Activated CD4-positive, alpha-beta T cell treated with anti-CD3 and anti-CD28 coated beads for 48 hours (primary cell): Measurements from ENCODE around the gene UBL4B.

ENCODE experiments used
- DNase-seq: peaks from one replicate; pipeline ENCODE4 v3.0.0-alpha.2; 2020

UBL4B gene

GRCh38 chr1:110118636-110119396 lies 6.6 kb downstream of the UBL4B start:
- DNase-seq = peak; percentile 65

DNA sequence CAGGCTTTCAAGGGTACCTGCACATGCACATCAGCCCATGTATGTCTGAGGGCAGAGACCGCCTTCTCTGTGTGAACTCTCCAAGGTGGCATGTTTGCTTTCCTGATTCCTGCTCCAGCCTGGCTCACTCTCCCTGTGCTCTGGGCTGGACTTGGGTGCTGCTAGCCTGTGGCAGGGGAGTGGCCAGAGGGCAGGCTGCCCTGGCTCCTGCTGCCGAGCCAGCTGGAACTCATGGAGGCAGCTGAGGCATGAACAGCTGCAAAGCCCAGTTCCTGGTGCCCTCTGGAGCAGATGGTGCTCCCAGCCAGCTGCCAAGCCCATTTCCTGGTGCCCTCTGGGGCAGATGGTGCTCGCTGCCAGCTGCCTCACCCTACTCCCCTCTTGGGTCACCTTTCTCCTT lies 7.6 kb downstream of the UBL4B start:
- no peak for DNase-seq

GRCh38 chr1:110120960-110121561 lies 8.8 kb downstream of the UBL4B start:
- DNase-seq = no peak

DNA sequence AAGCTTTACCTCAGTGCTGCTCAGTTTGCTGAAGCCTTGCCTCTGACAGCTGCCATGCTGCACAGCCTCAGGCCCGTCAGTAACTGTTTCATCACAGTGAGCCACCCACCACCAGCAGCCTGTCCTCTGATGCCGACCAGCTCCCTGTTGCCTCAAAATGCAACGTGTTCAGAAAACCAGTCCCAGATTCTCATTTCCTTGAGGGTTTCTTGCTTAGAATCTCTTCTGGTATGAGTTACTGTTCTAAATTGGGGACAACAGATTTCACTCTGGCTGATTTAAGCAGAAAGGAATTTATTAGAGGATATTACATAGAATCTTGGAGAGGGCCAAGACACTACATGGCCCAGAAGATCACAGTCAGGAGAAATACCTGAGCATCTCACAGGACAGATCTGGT lies 11.0 kb downstream of the UBL4B start:
- no peak for DNase-seq

- no peak for DNase-seq
Observed at GRCh38 chr1:110125810-110126209, 13.6 kb downstream of the UBL4B start.

GRCh38 chr1:110130113-110130591 lies 17.9 kb downstream of the UBL4B start:
- peak; percentile 16 for DNase-seq

GRCh38 chr1:110130989-110131388 lies 18.7 kb downstream of the UBL4B start:
- DNase-seq = no peak

GRCh38 chr1:110132682-110133081 lies 20.4 kb downstream of the UBL4B start:
- DNase-seq = no peak

DNA sequence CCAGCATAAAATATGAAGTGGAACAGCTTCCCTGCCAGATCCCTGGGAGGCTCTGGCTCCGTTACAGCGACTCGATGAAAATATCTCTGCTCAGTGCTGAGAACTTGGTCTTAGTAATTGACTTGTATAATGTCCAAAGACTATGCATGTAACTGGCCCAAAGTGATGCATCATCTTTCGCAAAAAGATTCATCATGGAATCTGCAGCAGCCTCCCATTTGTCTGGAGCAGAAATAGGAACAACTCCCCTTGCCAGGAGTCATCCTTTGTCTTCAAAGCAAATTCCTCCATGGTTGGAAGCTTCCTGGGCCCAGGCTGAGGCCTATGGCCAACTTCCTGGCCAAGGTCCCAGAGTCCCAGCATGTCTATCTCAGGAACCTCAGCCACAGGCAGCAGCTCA lies 21.2 kb downstream of the UBL4B start:
- DNase-seq = no peak

- DNase-seq = no peak
Observed at GRCh38 chr1:110134050-110134595, 21.9 kb downstream of the UBL4B start.

DNA sequence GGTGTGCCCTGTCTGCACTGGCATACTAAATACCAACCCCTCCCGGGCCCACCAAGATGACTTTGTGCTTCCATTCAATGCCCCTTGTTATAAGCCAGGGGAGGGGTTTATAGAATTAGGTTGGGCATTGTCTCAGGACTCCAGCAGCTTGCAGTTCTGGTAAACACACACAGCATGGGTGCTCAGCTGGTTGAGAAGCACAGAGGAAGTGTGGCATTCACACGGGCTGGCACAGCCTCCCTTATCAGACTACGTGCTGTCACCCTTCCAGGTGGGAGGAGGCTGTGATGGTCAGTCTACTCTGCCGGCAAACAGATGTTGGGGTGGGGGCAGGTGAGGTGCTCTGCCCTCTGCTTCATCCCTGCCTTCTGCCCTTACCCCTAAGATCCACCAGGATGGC lies 23.0 kb downstream of the UBL4B start:
- no peak for DNase-seq

GRCh38 chr1:110135666-110136065 lies 23.4 kb downstream of the UBL4B start:
- DNase-seq = no peak

- DNase-seq = peak; percentile 43
Observed at GRCh38 chr1:110136911-110137310, 24.7 kb downstream of the UBL4B start.

- DNase-seq = no peak
Observed at GRCh38 chr1:110138956-110139355, 26.7 kb downstream of the UBL4B start.

- DNase-seq = no peak
Observed at GRCh38 chr1:110144366-110144765, 32.1 kb downstream of the UBL4B start.

DNA sequence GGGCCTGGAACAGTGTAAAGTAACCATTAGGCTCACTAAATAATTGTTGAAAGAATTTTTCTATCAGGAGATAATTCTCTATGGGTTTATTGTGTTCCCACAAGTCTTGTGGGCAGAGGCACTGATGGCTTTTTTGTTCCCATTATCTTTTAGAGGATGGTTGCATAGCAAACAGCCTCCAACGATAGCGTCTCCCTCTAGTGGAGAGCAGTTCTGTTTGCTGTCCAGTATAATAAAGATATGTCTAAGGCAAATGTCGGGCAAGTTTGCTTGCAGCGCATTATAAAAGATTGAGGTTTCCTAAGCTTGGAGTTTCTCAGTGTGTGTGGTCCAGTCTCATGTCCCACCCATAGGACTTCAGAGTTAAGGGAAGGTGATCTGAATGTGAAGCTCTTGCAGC lies 36.7 kb downstream of the UBL4B start:
- DNase-seq = no peak

- peak; percentile 78 for DNase-seq
Observed at GRCh38 chr1:110150330-110151174, 38.3 kb downstream of the UBL4B start, which contains the start of gene SLC6A17. SLC6A17 (plus strand) TSS chr1:110150494; CDS start chr1:110166930, 16,436 bp downstream.

DNA sequence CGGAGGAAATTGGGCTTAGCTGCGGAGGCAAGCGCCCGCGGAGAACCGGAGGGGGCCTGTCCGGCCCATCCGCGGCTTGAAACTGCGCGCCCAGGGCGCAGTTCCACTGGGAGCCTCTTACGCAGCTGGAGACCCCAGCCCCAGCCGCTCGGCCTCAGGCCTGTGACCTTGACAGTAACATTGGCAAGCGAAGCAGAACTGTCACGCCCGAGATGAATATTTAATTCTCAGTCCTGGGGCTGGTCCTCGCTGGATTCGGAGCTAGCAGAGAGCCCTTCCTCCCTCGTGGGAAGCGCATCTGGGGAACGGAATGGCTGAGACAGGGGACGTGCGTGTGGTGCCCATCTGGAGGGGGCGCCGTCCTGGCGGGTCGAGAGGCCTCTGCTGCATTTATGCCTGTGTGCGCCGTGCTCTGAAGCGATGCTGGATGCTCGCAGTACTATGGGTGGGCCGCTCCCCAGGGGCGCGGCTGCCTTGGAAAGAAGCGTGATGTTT lies 39.0 kb downstream of the UBL4B start:
- DNase-seq = no peak

- no peak for DNase-seq
Observed at GRCh38 chr1:110152133-110152785, 40.0 kb downstream of the UBL4B start.

- no peak for DNase-seq
Observed at GRCh38 chr1:110153407-110153950, 41.2 kb downstream of the UBL4B start.

GRCh38 chr1:110155878-110156522 lies 43.8 kb downstream of the UBL4B start:
- DNase-seq = peak; percentile 60

DNA sequence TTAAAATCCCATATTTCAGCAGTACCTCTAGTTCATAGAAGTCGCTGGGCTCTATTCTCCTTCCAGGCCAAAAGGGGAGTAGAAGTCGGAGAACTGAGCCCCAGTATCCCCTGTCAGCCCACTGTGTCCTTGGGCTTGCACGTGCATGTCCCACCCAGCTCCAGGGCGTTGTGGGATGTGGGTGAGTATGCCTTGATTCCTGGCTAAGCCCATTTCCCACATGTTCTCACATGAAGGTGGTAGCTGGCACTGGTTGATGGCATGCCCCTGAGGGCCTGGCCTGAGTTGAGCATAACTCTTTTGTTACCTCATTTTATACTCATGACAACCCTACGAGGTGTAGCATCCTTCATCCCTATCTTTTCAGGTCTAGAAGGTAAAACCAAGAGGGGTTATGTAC lies 46.0 kb downstream of the UBL4B start:
- DNase-seq = no peak
